CD4-positive, alpha-beta T cell treated with Interleukin-17A for 1 hour (primary cell): ENCODE measurements around the gene MRPL34.
A peak's percentile ranks its signal among the peaks of the same experiment; 100 is the strongest.
"Not testable (repeated sequence)": the region's sequence is repeated elsewhere in the genome, so short reads cannot be mapped to it uniquely, and the experiment has no call there.

Source experiments
- DNase-seq: peaks from one replicate; pipeline ENCODE4 v3.0.0-alpha.2; 2020

MRPL34 gene

DNA sequence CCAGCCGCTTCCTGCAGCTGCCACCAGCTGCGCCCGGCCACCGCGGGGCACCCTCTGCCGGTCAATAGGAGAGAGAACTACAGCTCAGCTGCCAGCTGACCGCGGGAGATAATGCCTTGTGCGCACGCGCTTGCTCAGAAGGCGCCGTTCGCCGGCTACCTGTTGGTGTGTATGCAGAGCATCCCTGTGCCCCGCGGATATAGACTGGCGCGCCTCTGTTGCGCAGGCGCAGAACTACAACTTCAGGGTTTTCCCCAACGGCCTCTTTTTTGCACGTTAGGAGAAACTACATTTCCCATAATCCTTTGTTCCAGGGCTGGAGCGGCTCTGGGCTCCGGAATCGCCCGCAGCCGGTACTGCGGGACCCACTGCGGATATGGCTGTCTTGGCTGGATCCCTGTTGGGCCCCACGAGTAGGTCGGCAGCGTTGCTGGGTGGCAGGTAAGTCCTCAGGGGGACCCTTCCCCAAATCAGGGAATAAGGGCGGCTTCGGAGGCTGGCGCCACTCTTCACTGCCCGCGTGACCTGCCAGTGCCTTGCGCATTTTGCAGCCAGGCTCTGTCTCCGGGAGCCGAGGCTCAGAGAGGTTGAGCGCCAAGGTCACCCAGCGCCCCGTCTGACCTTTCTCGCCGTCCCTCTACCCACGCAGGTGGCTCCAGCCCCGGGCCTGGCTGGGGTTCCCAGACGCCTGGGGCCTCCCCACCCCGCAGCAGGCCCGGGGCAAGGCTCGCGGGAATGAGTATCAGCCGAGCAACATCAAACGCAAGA lies at the start of gene MRPL34:
Gene MRPL34 (plus strand): TSS at position 356 of the 768 bp plus-strand sequence. CDS start 21 bp downstream, at position 377.
- peak; percentile 99 for DNase-seq

DNA sequence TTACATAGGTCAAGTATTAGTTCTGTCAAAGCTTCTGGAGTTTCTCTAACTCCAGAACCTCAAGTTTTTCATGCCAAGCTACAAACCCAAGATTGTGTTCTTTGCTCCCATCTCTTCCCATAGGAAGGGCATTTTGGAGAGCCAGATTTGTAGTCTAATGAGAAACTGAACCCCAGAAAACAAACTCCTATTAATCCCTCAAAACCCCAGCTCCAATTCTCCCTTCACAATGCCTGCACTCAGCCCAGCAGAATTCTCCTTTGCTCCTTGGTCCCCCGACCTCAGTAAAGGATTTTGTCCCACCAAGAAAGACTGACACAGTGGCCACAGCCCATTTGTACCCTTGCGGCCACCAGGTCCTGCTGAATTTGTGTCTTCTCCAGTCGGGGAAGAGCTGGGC lies 49.5 kb upstream of the MRPL34 start:
- DNase-seq = no peak

DNA sequence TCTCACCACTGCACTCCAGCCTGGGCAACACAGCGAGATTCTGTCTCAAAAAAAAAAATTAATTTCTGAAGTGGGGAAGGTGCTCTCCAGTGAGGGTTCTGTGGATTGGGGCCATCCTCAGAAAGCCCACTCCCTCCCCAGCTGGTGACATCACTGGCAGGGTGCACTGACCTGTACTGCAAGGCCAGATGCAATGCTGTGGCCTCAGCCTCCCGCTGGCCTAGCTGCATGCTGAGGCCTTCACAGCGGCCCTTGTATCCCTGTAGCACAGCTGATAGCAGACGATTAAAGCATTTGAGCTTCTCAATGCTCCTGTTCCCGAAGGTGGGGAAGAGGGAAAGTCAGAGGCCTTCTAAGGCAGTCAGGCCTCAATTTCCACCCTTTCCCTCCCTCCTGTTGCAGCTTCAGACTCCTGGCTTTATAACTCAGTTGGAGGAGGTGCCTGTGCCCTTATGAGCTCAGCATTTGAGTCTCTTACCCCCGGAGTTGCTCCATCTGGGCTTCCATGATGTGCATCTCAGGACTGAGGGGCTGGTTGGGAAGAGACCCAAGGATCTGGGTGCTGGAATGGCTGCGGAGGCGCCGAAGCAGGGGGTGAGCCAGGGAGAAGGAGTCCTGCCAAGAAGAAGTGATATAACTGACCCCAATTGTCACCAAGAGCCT lies 46.4 kb upstream of the MRPL34 start:
- no peak for DNase-seq

DNA sequence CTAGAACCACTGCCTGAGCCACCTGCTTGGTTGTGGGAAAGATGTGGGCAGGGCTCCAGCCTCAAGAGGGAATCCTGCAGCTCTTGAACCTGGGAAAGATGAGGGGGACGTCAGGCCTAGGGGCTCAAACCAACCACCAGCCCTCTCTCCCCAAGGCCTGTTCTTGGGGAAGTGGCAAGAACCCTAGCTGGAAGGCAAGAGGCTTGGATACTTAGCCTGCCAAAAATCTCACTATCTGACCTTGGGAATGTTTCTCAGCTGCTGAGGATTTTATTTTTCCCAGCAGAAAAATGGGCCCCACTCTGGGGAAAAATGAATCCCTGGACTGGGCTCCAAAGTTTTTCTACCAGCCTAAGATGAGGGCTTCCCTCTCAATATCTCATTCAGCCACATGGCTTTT lies 45.7 kb upstream of the MRPL34 start:
- no peak for DNase-seq

DNA sequence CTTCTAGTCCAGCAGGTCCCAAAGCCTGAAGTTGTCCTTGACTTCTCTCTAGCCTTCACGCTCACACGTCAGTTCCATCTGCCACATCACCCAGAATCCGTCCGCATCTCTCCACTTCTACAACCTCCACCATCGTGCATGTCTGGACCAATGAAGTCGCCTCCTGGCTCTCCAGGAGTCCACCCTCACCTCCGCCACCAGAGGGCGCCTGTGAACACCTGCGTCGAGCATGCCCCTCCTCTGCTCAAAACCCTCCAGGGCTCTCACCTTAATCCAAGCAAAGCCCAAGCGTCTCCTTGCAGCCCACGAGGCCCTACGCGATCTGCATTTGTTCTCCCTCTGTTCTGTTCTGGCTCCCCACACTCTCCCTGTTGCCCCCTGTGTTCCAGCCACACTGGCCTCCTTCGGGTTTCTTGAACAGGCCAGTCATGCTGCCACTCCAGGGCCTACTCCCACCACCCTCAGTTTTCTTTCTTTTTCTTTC lies 44.8 kb upstream of the MRPL34 start:
- DNase-seq = peak; percentile 91

DNA sequence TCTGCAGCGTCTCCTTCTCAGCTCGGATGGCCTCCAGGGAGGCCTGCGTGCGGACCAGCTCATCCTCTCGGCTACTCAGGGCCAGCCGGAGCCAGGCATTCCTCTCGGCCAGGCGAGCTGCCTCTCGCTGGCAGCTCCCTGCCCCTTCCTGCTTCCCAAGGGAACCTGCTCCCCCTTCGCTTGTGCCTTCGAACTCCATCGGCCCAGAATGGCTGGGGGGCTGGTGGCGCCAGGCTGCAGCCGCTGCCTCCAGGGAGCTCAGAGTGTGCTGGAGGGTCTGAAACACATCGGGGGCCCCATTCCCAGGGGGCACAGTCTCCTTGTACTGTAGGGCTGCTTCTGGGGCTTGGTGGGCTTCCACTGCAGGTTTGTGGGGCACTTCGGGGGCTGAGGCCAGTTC lies 43.1 kb upstream of the MRPL34 start:
- no peak for DNase-seq

DNA sequence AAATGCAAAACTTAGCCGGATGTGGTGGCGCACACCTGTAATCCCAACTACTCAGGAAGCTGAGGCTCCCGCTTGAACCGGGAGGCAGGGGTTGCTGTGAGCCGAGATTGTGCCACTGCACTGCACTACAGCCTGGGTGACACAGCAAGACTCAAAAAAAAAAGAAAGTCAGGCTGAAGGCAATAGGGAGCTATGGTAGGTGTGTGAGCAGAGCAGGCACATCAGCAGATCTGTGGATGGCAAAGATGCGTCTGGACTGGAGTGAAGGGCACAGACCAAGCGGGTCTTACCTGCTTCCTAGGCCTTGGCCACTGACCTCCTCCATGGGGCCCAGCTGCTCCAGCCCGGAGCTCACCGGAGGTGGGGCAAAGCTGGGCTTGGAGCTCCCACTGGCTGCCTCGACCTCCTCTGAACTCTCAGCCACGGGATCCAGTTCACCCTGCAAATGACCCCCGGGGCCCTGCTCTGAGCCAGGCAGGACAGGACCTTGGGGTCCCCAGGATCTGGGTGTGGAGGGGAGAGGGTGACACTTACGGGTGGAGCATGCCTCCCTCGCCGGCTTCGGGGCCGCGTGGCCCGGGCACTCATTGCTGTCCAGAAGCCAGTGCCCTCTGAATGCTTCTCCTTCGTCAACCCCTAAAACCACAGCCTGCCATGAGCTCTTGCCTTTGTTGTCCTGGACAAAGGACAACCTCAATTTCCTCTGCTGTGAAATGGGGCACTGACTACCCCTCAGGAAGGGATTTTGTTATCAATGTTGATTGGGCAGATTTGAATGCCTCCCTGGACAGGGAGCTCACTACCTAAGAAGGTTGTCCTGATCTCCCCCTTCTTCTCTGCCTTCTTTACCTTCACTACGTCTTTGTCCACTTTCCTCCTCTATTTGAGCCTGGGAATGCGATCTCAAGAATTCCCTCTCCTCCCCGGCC lies 41.7 kb upstream of the MRPL34 start:
- no peak for DNase-seq

DNA sequence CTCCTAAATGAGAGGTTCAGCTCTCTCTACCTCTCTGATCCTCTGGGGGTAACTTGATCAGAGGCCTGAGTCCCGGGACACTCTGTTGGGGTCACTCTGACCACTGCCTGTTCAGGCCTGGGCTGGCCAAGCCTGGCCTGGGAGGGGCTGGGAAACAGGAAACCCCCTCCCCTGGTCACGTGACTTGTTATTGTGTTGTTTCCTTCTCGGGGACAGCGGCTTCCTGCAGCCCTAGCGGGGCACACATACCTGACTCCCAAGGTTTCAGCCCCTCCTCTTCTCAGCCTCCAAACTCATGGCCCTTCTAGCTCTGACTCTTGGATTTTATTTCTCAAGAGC lies 41.1 kb upstream of the MRPL34 start, which contains the start of gene USHBP1:
Gene USHBP1 (minus strand): TSS at position 105 of the 339 bp plus-strand sequence. CDS start 446 bp downstream, outside the sequence.
- DNase-seq = peak; percentile 22

DNA sequence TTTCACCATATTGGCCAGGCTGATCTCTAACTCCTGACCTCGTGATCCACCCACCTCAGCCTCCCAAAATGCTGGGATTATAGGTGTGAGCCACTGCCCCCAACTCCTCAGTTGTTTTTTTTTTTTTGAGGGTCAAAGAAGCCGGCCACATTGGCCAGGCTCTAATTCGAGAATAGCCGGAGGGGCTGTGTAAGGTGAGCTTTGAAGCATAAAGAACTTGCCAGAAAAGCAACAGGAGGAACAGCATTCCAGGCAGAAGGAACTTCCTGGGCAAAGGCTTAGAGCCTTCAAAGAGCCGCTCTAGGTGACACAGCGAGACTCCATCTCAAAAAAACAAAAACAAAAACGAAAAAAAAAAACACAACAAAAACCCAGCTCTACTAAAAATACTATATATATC lies 39.6 kb upstream of the MRPL34 start:
- DNase-seq = no peak

DNA sequence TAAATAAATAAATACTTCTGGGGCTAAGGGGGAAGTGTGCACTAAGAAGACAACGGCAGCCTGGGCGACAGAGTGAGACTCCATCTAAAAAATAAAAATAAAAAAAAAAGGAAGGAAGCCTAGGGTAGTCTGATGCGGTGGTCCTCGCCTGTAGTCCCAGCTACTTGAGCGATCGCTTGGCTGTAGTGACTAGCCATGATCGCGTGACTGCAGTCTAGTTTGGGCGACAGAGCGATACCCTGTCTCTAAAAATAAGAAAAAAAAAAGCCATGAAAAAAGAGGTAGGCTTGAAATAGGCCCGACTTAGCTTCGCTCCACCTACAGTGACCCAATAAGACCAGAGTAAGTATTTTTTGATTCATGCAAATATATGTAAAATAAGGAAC lies 39.1 kb upstream of the MRPL34 start:
- no peak for DNase-seq

DNA sequence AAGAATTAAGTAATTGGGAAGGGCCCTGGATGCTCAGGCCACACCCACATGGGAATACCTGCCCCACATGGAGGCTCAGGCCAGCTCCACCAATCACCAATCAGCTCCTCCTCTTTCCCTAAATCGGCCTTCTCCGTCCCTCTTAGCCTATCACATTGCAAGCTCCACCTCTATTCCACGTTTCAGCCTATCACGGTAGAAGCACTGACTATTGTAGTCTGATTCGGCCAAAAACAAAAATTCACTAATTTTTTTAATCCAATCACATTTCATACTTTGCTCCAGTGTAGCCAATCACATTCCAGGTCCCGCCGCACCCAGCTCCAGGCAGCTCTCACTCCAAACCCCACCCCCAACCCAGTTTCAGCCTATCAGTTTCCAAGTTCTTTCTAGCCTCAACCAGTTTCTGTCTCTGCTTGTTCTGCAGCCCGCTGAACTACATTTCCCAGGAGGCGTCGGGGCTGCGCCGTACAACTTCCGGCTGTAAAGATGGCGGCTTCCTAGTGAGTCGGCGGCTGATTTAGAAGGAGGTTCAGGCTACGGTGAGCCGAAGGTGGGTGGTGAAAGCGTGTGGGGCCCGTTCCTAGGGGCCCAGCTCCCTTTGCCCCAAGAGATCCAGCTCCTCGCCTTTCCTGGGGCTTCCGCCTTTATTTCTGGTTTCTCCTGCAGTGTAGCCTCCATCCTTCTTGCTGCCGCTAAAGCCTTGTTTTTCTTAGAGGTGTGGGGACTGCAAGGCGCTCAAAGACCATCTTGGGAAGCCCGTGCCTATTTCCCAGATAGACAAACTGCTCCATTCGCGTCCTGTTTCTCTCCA lies 38.5 kb upstream of the MRPL34 start, which contains the start of gene BABAM1:
Gene BABAM1 (plus strand): TSS at position 469 of the 814 bp plus-strand sequence. CDS start 1,364 bp downstream, outside the sequence.
- peak; percentile 99 for DNase-seq

DNA sequence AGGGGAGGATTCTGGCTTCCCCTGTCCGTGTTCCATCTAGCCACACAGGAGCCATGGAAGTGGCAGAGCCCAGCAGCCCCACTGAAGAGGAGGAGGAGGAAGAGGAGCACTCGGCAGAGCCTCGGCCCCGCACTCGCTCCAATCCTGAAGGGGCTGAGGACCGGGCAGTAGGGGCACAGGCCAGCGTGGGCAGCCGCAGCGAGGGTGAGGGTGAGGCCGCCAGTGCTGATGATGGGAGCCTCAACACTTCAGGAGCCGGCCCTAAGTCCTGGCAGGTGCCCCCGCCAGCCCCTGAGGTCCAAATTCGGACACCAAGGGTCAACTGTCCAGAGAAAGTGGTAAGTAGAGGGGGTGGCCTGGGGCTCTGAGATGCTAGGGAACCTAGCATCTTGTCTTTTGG lies 36.9 kb upstream of the MRPL34 start:
- DNase-seq = no peak

DNA sequence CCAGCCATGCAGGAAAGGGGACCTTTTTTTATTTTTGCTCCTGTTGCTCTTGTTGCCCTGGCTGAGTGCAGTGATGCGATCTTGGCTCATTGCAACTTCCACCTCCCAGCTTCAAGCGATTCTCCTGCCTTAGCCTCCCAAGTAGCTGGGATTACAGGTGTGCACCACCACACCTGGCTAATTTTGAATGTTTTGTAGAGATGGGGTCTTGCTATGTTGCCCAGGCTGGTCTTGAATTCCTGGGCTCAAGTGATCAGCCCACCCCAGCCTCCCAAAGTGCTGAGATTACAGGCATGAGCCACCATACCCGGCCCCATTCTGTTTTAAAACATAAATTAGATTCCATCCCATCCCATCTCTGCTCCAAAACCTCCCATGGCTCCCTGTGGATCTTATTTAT lies 30.8 kb upstream of the MRPL34 start:
- DNase-seq = not testable (repeated sequence)

DNA sequence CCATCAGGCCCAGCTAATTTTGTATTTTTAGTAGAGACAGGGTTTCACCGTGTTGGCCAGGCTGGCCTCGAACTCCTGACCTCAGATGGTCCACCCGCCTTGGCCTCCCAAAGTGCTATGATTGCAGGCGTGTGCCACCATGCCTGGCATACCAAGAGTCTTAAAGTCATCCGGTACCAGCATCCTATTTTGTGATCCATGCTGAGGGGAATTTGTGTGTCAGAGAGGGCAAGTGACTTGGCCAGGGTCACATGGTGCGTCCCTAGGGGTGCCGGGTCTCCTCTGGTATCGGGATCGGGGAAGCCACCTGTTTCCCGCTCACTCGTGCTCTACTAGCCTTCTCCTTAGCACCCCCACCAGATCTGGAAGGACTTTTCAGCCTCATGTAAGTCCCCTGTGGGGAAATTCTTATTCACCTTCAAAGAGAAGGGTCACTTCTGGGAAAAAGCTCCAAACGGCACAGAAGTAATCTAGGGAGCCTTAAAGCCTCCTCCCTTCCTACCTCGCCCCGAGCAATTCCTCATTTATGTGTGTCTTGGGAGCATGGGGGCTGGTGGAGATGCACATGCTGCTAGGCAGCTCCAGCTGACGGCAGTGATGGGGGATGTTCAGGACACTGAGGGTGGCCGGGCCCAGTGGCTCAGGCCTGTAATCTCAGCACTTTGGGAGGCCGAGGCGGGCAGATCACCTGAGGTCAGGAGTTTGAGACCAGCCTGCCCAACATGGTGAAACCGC lies 30.1 kb upstream of the MRPL34 start:
- DNase-seq = no peak

DNA sequence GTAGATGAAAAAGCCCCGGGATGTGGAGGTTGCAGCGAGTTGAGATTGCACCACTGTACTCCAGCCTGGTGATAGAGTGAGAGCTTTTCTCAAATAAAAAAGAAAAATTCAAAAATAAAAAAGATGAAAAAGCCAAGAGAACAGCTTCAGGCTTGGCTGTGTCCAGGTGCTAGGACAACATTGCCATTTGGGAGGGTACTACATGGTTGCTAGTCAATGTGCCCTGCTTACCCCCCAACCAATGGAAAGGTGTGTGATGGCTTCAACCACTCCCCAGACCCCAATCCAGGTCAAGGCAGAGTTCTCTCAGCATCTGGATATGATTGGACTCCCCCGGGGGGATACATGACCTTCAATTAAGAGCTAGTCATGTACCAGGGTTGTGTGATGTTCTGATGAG lies 26.2 kb upstream of the MRPL34 start:
- no peak for DNase-seq

DNA sequence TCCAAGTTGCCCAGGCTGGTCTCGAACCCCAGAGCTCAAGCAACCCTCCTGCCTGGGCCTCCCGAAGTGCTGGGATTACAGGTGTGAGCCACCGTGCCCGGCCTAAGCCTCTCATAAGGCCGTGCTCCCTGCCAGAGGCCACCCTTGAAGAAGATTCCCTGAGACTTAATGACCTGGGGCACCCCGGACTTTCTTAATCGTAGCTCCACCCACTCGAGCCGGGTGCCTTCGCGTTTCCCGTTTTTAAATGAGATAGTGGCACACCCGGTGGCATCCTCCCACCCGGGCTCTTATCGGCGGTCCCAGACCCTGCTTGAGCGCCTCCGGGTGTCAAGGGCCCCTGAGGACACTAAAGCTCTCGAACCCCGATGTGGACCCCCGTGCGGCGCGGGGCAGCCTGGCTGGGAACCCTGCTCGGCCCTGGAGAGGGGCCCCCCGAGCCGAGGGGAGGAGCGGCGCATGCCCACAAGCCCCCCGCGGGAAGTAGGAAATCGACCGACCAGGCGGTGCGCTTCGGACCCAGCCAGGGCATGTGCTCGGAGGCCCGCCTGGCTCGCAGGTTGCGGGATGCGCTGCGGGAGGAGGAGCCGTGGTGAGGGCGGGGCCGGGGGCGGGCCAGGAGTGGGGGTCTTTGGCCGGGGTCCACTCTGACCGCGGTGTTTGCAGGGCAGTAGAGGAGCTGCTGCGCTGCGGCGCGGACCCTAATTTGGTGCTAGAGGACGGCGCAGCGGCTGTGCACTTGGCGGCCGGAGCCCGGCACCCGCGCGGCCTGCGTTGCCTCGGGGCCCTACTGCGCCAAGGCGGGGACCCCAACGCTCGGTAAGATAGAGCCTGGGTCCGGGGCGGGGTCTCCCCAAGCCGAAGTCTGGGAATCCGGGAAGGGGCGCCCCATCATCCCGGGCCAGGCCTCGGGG lies 24.0 kb upstream of the MRPL34 start, which contains the start of gene ANKLE1:
Gene ANKLE1 (plus strand): TSS at position 511 of the 914 bp plus-strand sequence. CDS start 20 bp downstream, at position 531.
- DNase-seq = peak; percentile 28

DNA sequence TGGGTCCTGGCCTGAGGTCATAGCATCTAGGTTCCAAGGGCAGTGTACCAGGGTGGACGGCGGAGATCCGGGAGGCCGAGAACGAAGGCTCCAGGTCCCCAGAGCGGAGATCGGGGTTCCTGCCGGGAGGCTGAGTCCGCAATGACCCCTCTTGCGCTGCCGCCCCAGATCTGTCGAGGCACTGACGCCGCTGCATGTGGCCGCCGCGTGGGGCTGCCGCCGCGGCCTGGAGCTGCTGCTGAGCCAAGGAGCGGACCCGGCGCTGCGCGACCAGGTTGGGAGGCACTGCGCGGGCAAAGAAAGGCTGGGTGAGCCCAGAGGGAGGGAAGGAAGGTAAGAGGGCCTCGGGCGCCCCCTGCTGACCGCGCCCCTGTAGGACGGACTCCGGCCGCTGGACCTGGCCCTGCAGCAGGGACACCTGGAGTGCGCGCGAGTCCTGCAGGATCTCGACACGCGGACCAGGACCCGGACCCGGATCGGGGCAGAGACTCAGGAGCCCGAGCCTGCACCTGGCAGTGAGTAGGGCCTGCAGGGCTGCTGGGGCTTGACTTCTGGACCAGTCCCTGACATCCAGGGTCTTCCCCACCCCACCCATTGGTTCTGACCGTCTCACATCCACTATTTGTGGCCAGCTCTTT lies 23.1 kb upstream of the MRPL34 start:
- peak; percentile 80 for DNase-seq

DNA sequence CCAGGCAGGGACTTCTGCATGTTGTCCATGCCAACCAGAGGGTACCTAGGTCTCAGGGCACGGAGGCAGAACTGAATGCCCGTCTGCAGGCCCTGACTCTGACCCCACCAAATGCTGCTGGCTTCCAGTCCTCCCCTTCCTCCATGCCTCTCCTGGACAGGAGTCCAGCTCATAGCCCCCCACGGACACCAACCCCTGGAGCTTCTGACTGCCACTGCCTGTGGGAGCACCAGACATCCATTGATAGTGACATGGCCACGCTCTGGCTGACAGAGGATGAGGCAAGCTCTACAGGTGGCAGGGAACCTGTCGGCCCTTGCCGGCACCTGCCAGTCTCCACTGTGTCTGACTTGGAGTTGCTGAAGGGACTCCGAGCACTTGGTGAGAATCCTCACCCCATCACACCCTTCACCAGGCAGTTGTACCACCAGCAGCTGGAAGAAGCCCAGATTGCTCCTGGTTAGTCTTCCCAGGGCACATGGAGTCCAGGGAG lies 22.1 kb upstream of the MRPL34 start:
- no peak for DNase-seq

DNA sequence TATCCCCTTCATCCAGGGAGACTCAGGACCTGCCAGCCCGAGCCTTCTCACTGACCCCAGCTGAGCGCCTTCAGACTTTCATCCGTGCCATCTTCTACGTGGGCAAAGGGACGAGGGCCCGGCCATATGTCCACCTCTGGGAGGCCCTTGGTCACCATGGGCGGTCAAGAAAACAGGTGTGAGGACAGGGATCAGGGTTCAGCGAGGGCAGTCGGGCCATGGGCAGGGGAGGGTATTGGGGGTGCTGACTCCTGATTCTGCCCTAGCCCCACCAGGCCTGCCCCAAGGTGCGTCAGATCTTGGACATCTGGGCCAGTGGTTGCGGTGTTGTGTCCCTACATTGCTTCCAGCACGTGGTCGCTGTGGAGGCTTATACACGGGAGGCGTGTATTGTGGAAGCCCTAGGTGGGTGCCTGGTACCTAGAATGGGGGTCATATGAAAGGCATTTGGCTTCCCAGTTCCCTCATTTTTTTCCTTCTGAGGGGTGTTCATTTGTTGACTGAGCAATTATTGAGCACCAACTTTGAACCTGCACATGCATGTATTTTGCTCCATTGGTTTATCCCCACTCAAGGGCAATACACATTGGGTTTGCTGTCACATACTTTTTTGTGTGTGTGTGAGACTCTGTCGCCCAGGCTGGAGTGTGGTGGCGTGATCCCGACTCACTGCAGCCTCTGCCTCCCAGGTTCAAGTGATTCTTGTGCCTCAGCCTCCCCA lies 20.1 kb upstream of the MRPL34 start:
- DNase-seq = no peak
